Measurements from ENCODE around the gene MIOX.

MIOX gene

GRCh38 chr22:50443801-50444625 is 42.6 kb upstream of the MIOX start:
- Histone ChIP-seq H3K9ac (no peak overlapping the region), H3K27ac (no peak overlapping the region), H2AFZ (ENCODE audit: low read depth) (no peak overlapping the region), H3K4me3 (IDR thresholded peaks at IDR 0.05; ENCODE audit: insufficient read depth, low read depth, low read length) (no peak overlapping the region), H3K4me2 (no peak overlapping the region), H3K4me1 (ENCODE audit: low read depth, poor library complexity, severe bottlenecking) (no peaks in the 10 kb centered on the region), H3K27me3 (ENCODE audit: insufficient read depth, low read depth) (no peaks in the 10 kb centered on the region), H3K79me2 (ENCODE audit: insufficient read depth, low read depth) (no peaks in the 10 kb centered on the region), H3K36me3 (ENCODE audit: insufficient read depth) (peaks cover 2% of the 10 kb centered on the region; the same call in 1 of the 2 replicates), H4K20me1 (ENCODE audit: insufficient read depth) (no peaks in the 10 kb centered on the region)
- TF ChIP-seq, protein P1, sequence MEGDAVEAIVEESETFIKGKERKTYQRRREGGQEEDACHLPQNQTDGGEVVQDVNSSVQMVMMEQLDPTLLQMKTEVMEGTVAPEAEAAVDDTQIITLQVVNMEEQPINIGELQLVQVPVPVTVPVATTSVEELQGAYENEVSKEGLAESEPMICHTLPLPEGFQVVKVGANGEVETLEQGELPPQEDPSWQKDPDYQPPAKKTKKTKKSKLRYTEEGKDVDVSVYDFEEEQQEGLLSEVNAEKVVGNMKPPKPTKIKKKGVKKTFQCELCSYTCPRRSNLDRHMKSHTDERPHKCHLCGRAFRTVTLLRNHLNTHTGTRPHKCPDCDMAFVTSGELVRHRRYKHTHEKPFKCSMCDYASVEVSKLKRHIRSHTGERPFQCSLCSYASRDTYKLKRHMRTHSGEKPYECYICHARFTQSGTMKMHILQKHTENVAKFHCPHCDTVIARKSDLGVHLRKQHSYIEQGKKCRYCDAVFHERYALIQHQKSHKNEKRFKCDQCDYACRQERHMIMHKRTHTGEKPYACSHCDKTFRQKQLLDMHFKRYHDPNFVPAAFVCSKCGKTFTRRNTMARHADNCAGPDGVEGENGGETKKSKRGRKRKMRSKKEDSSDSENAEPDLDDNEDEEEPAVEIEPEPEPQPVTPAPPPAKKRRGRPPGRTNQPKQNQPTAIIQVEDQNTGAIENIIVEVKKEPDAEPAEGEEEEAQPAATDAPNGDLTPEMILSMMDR (conservative IDR thresholded peaks at IDR 0.05; ENCODE audit: low read depth, low read length), result no peak

DNA sequence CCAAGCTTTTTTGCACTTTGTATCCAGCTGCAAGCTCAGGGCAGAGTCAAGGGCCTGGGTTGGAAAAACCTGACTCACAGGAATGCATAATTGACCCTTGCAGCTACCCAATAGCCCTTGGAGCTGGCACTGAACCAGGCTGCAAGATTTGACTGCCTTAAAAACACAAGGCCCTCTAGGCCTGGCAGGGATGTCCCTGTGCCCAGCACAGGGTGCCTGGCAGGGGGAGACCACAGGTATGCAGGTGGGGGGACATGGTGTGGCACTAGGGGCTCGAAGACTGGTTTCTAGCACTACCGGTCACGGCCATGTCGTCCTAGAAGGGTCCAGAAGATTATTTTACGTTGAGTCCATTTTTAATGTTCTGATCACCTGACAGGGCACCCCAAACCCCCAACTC is 42.0 kb upstream of the MIOX start:
- H2AFZ ChIP-seq (ENCODE audit: low read depth), result no peak overlapping the region
- H3K27me3 ChIP-seq (ENCODE audit: insufficient read depth, low read depth), result no peaks in the 10 kb centered on the region
- H3K36me3 ChIP-seq (ENCODE audit: insufficient read depth), result peaks cover 2% of the 10 kb centered on the region; the same call in 1 of the 2 replicates
- H3K4me1 ChIP-seq (ENCODE audit: low read depth, poor library complexity, severe bottlenecking), result no peaks in the 10 kb centered on the region
- H3K9ac ChIP-seq, result no peak overlapping the region
- no peak overlapping the region for H3K4me2 ChIP-seq
- TF ChIP-seq, protein P1 (conservative IDR thresholded peaks at IDR 0.05; ENCODE audit: low read depth, low read length), result no peak
- H3K27ac ChIP-seq, result no peak overlapping the region
- no peak overlapping the region for H3K4me3 ChIP-seq (IDR thresholded peaks at IDR 0.05; ENCODE audit: insufficient read depth, low read depth, low read length)
- H3K79me2 ChIP-seq (ENCODE audit: insufficient read depth, low read depth), result no peaks in the 10 kb centered on the region
- no peaks in the 10 kb centered on the region for H4K20me1 ChIP-seq (ENCODE audit: insufficient read depth)

DNA sequence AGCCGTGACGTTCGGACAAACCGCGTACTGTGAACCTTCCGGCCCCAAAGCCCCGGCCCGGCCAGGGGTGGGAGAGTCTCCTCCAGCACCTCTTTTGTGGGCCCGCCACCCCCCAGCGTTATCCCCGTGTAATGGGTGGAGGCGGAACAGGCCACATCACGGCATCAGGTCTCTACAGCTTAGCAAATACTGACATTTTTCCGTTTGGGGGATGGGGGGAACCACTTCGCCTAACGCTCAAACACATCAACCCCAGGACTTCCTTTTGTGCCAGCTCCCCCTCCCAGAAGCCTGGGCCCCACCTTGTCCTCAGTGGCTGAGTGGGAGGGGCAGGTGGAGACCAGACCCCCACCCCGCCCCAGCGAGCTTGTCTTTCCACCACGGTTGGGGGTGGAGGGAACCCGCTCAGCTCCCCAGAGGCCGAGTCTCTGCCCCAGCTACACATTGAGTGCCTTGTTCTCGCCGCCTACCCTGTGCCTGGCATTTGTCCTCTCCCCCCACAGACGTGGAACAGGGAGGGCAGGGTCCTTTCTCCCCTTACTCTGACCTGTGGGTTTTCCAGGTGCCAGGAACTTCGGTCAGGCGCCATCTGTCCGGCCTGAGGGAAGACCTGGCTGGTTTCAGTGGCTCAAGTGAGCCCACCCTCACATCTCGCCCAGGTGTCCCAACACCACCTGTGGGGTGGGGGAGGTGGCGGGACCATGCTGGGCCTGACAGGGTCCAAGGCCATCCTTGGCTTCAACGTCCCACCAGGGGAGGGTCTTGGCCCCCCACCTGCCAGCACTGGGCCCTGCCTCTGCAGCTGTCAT is 41.4 kb upstream of the MIOX start:
- Histone ChIP-seq H3K79me2 (ENCODE audit: insufficient read depth, low read depth) (no peaks in the 10 kb centered on the region), H3K9ac (no peak overlapping the region), H3K4me3 (IDR thresholded peaks at IDR 0.05; ENCODE audit: insufficient read depth, low read depth, low read length) (no peak overlapping the region), H3K27me3 (ENCODE audit: insufficient read depth, low read depth) (no peaks in the 10 kb centered on the region), H2AFZ (ENCODE audit: low read depth) (no peak overlapping the region), H3K27ac (no peak overlapping the region), H3K4me2 (no peak overlapping the region), H3K36me3 (ENCODE audit: insufficient read depth) (peaks cover 2% of the 10 kb centered on the region; the same call in 1 of the 2 replicates), H4K20me1 (ENCODE audit: insufficient read depth) (no peaks in the 10 kb centered on the region), H3K4me1 (ENCODE audit: low read depth, poor library complexity, severe bottlenecking) (no peaks in the 10 kb centered on the region)
- TF ChIP-seq, protein P1 (conservative IDR thresholded peaks at IDR 0.05; ENCODE audit: low read depth, low read length), result no peak

DNA sequence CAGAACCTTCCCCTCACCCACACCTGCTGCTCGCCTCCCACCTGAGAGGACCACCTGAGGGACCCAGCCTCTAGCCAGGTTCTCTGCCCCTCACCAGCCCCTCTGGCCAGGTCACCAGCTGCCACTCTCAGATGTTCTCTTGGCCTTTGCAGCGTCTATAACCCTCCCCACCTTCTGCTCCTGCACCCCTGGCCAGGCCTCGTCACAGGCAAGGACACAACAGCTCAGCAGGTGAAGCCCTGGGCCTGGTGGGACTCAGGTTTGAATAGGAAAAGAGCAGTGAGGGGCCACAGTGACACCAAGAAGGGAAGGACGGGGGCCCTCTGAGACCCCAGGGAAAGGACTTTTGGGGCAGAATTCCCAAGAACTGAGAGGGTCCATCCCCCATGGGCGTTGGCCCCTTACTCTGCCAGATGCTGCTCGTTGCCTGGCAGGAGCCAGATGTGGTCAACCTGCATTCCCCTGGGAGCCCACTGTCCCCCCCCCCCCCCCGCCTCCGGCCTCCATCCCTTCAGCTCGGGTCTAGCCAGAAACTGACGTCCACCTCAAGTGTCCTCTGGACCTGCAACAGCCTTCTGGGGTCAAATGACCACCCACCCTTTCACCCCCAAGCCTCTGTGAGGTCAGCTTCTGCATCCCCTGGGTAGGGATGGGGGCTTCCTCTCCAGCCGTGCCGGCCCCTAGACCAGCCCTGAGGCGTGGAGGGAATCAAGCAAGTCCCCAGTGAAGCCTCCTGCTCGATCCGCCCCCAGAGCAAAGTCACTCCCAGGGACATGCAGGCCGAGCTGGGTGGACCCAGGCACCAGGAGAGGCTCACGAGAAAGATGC is 40.6 kb upstream of the MIOX start:
- Histone ChIP-seq H2AFZ (ENCODE audit: low read depth) (no peak overlapping the region), H4K20me1 (ENCODE audit: insufficient read depth) (no peaks in the 10 kb centered on the region), H3K79me2 (ENCODE audit: insufficient read depth, low read depth) (no peaks in the 10 kb centered on the region), H3K4me3 (IDR thresholded peaks at IDR 0.05; ENCODE audit: insufficient read depth, low read depth, low read length) (no peak overlapping the region), H3K4me1 (ENCODE audit: low read depth, poor library complexity, severe bottlenecking) (no peaks in the 10 kb centered on the region), H3K4me2 (no peak overlapping the region), H3K27me3 (ENCODE audit: insufficient read depth, low read depth) (no peaks in the 10 kb centered on the region), H3K27ac (no peak overlapping the region), H3K36me3 (ENCODE audit: insufficient read depth) (peaks cover 2% of the 10 kb centered on the region; the same call in 1 of the 2 replicates), H3K9ac (no peak overlapping the region)
- TF ChIP-seq, protein P1 (conservative IDR thresholded peaks at IDR 0.05; ENCODE audit: low read depth, low read length), result no peak
